Measurements from ENCODE around the gene NUMA1. TPM values are rescaled to one million over a fixed set of nuclear protein-coding genes. Genes with fewer than 3 reads are reported as not detected.

The NUMA1 gene
- total RNA-seq, 1 experiment from 2014 or later, result 74.2 TPM

- no peak for DNase-seq (ENCODE audit: low read depth)
Measured at GRCh38 chr11:71963468-71963867, 116.9 kb downstream of the NUMA1 start.

DNA sequence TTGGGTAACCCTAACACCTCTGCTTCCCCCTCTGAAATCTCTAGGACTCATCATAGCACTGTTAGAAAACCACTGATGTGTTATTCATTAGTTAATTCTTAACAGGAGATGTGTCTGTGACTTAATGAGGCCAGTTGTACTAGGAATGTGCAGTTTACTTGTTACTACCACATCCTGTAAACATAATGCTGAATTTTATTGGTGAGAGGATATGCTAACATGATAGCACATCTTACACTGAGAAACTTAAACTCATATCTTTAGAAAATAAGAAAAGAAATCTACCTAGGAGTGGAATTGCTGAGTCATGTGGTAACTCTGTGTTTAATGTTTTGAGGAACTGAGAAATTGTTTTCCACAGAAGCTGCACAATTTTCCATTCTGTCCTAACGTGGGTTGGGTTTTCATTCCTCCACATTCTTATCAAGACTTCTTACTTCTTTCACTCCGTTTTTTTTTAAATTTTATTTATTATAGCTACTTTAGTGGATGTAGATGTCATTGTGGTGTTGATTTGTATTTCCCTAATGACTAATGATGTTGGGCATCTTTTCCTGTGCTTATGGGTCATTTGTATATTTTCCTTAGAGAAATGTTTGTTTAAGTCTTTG is 117.8 kb downstream of the NUMA1 start:
- no peak for DNase-seq (ENCODE audit: low read depth)

DNA sequence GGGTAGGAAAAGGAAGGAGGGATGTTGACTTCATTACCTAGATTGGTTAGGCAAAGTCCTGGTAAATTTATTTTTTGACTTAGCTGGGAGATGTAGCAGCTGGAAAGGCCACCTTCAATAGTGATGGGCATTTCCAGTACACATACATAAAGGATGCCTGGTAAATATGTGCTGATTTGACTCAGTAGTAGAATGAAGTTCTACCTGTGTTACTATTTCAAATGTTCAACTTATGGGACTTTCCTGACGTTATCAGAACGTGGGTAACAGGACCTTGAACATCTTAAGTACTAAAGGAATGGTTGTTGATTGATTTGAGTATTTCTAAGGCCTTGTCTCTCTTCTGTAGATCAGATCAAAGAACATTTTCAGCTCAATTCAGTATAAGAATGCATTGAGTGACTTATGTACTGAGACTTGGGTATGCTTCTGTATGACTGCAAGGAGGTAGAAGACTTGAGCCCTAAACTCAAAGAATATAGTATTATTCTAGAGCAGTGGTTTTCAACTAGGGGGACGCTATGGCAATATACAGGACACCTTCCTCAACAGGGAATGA is 124.4 kb downstream of the NUMA1 start:
- DNase-seq (ENCODE audit: low read depth), result no peak

Other genes with a start within 250 kb of the NUMA1 start
- gene DEFB108B, start 247.3 kb downstream of the NUMA1 start, total RNA-seq (2014; rRNA removed; shearing (Covaris generic)), result not detected in 2 replicates
- gene DEFB131B, start 202.1 kb downstream of the NUMA1 start, total RNA-seq (2014; rRNA removed; shearing (Covaris generic)), result not detected in 2 replicates
- 4.0 and 8.6 TPM in 2 replicates for gene XNDC1N, start 151.9 kb downstream of the NUMA1 start, total RNA-seq (2014; rRNA removed; shearing (Covaris generic))
- gene RNF121, start 151.5 kb downstream of the NUMA1 start, total RNA-seq (2014; rRNA removed; shearing (Covaris generic)), result 30.6 and 33.9 TPM in 2 replicates
- 3.4 and 4.9 TPM in 2 replicates for gene IL18BP, start 81.6 kb downstream of the NUMA1 start, total RNA-seq (2014; rRNA removed; shearing (Covaris generic))
- 3.3 and 6.4 TPM in 2 replicates for gene LRRC51, start 308 bp upstream of the NUMA1 start, total RNA-seq (2014; rRNA removed; shearing (Covaris generic))
- gene LAMTOR1, start 22.8 kb upstream of the NUMA1 start, total RNA-seq (2014; rRNA removed; shearing (Covaris generic)), result 86.8 and 90.6 TPM in 2 replicates
- not detected in 2 replicates for gene TOMT, start 25.4 kb upstream of the NUMA1 start, total RNA-seq (2014; rRNA removed; shearing (Covaris generic))
- gene ANAPC15, start 32.2 kb upstream of the NUMA1 start, total RNA-seq (2014; rRNA removed; shearing (Covaris generic)), result 38.8 and 56.7 TPM in 2 replicates
- not detected in 2 replicates for gene FOLR3, start 55.2 kb upstream of the NUMA1 start, total RNA-seq (2014; rRNA removed; shearing (Covaris generic))
- gene FOLR1, start 111.6 kb upstream of the NUMA1 start, total RNA-seq (2014; rRNA removed; shearing (Covaris generic)), result not detected in 2 replicates
- not detected in 2 replicates for gene FOLR2, start 136.3 kb upstream of the NUMA1 start, total RNA-seq (2014; rRNA removed; shearing (Covaris generic))
- 27.4 and 57.3 TPM in 2 replicates for gene INPPL1, start 144.2 kb upstream of the NUMA1 start, total RNA-seq (2014; rRNA removed; shearing (Covaris generic))
- not detected in 2 replicates for gene PHOX2A, start 163.6 kb upstream of the NUMA1 start, total RNA-seq (2014; rRNA removed; shearing (Covaris generic))

All from Daoy (cell line).